ENCODE data around the gene TP53BP2. TPM values are rescaled to one million over a fixed set of nuclear protein-coding genes. Genes with fewer than 3 reads are reported as not detected.

Gene TP53BP2
- total and polyA plus RNA-seq, 10 donors: 5.2 to 50.7 (median 39.5) TPM

DNA sequence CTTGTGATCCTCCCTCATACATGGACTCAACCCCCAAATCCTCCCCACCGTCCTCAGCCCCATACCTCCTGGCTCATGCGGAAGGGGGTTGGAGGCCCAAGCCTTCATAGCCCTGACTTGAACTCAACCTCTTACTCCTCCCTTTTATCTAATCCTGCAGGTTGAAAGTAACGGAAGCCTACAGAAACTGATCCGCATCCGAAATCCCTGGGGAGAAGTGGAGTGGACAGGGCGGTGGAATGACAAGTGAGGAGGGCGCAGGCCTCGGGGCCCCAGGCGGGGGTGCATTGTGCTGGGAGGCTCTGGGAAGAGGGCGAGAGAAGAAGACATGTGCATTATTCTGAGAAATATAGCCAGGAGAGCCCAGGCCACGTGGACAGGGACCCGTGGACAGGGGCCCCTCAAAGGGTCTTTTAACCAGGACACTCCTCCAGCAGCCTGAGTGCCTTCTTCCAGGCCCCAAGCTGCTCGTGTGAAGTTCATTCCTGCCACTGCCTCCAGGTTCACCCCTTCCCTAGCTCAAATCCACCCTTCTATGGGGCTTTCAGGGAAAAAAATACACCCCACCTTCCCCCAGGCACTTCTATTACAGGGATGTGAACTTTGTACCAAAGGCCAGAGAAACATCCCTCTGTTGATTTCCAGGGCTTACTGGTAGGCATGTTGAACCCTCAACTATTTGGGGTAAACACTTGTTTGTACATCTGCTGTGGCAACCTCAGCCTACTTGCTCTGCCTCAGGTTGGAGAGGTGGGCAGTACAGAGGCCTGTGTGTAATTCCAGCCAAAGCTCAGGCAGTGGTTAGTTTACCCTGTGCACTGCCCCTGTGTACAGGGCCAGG, 94.8 kb downstream of the TP53BP2 start:
- H3K9me3 ChIP-seq: no peaks in the 10 kb centered on the region
- DNase-seq: peak; percentile 51
- no peaks in the 10 kb centered on the region for H3K27me3 ChIP-seq (replicated peaks in 1 of 7)
- intact Hi-C loops (cut with DNase I; ENCODE audit: low total_unique reads): no loop called here
- H3K4me1 ChIP-seq: peaks cover 7 to 29% (median 21%) of the 10 kb centered on the region in 6 donors
- WGBS, 5 donors: 85 to 97% (median 95%) methylated on average over 13 of the region's 13 CpGs
- TF ChIP-seq POLR2AphosphoS5 (IDR thresholded peaks at IDR 0.05): no peak
- H3K4me3 ChIP-seq: no peak overlapping the region
- no peak overlapping the region for H3K27ac ChIP-seq
- peaks cover 0 to 87% (median 63%) of the 10 kb centered on the region in 6 donors for H3K36me3 ChIP-seq

DNA sequence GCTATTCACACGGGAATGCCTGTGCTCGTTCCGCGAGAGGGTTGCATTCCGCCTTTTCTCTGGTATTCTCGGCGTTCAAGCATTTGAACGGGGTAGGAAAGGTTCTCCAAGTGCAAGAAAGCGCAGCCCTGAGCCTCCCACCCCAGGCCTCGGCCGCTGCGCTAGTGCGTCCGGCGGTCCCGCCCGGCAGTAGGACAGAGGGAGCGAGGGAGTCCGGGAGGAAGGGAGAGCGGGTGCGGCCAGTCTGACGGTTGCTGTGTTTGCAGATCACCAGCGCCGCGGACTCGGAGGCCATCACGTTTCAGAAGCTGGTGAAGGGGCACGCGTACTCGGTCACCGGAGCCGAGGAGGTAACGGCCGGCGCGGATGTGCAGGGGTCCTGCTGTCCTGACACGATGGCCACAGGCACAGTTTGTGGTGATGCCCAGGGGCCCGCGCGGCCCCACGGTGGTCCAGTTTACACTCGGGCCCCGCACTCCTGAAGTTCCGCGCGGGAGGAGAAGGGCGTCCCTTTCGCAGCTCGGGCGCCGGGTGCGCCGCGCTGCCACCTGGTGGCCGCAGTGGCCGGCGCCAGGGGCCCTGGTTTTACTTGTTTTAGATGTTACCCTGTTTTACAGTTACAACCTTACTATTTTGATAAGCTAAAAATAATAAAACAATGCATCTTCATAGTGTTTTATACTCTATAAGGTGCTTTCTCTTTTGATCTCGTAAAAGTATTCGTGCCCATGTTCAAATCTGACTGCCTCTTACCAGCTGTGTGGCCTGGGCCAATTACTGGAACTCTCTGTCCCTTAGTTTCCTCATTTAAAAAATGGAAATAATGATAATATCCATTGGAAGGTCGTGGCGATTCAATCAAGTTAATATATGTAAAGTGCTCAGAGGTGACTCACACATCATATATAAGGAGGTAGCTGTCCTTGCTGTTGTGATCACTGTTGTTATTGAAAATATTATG, 96.7 kb downstream of the TP53BP2 start:
- Histone ChIP-seq H3K4me1 (peaks cover 7 to 29% (median 21%) of the 10 kb centered on the region in 6 donors), H3K9me3 (no peaks in the 10 kb centered on the region), H3K27me3 (replicated peaks in 1 of 7) (no peaks in the 10 kb centered on the region), H3K27ac (peak overlapping the region in 6 of 8 donors; percentile 28 to 73 (median 54)), H3K4me3 (peak overlapping the region; percentile 29 to 67 (median 43)), H3K36me3 (peaks cover 0 to 87% (median 52%) of the 10 kb centered on the region in 6 donors)
- intact Hi-C loops (cut with DNase I; ENCODE audit: low total_unique reads): loop anchor here (5.0 kb wide), 1 partner anchor 37 kb away; the partner anchor contains the start of gene CAPN2
- 6 to 13% (median 8%) methylated on average over 52 to 61 of the region's 61 CpGs for WGBS, 5 donors
- DNase-seq: peak; percentile 94
- peak; percentile 61 to 97 (median 90) for TF ChIP-seq CTCF (IDR thresholded peaks at IDR 0.05 in 8 of 11, conservative IDR thresholded peaks at IDR 0.05 in 3 of 11)
- peak in 2 of 3 donors; percentile 40 to 75 for TF ChIP-seq POLR2AphosphoS5 (IDR thresholded peaks at IDR 0.05)
- no peak for TF ChIP-seq POLR2A (IDR thresholded peaks at IDR 0.05)

- 43 to 62% (median 52%) methylated on average over 17 to 18 of the region's 18 CpGs for WGBS, 5 donors
- Histone ChIP-seq H3K4me1 (peaks cover 7 to 29% (median 21%) of the 10 kb centered on the region in 6 donors), H3K4me3 (peak overlapping the region in 6 of 8 donors; percentile 40 to 67 (median 46)), H3K27ac (peak overlapping the region in 6 of 8 donors; percentile 28 to 73 (median 54)), H3K36me3 (peaks cover 0 to 87% (median 46%) of the 10 kb centered on the region in 6 donors), H3K27me3 (replicated peaks in 1 of 7) (no peaks in the 10 kb centered on the region), H3K9me3 (no peaks in the 10 kb centered on the region)
- no peak for TF ChIP-seq POLR2AphosphoS5 (IDR thresholded peaks at IDR 0.05)
- TF ChIP-seq CTCF (IDR thresholded peaks at IDR 0.05 in 8 of 11, conservative IDR thresholded peaks at IDR 0.05 in 3 of 11): no peak
- no peak for TF ChIP-seq POLR2A (IDR thresholded peaks at IDR 0.05)
- DNase-seq: no peak
- intact Hi-C loops (cut with DNase I; ENCODE audit: low total_unique reads): loop anchor here (5.0 kb wide), 1 partner anchor 36 kb away; the partner anchor contains the start of gene CAPN2
Measured at GRCh38 chr1:223748405-223748772, 97.4 kb downstream of the TP53BP2 start.

- H3K4me1 ChIP-seq: peaks cover 7 to 29% (median 21%) of the 10 kb centered on the region in 6 donors
- H3K9me3 ChIP-seq: no peaks in the 10 kb centered on the region
- WGBS, 5 donors: 36 to 60% (median 46%) methylated on average over 4 of the region's 4 CpGs
- TF ChIP-seq POLR2AphosphoS5 (IDR thresholded peaks at IDR 0.05): peak in 1 of 3 donors; percentile 46
- TF ChIP-seq POLR2A (IDR thresholded peaks at IDR 0.05): no peak
- intact Hi-C loops (cut with DNase I; ENCODE audit: low total_unique reads): loop anchor here (5.0 kb wide), 1 partner anchor 36 kb away; the partner anchor contains the start of gene CAPN2
- peak overlapping the region in 5 of 8 donors; percentile 28 to 73 (median 59) for H3K27ac ChIP-seq
- peak overlapping the region in 1 of 8 donors; percentile 67 for H3K4me3 ChIP-seq
- H3K27me3 ChIP-seq (replicated peaks in 1 of 7): no peaks in the 10 kb centered on the region
- peaks cover 0 to 87% (median 41%) of the 10 kb centered on the region in 6 donors for H3K36me3 ChIP-seq
- DNase-seq: no peak
Measured at GRCh38 chr1:223747838-223748335, 97.9 kb downstream of the TP53BP2 start.
